Epithelial cell of esophagus (primary cell): Measurements from ENCODE around the gene CDKN2B-AS1.

Experiments used
- DNase-seq: peaks from one replicate; pipeline ENCODE4 v3.0.0; 2010; ENCODE audit warnings: low read depth
- H3K4me3 ChIP-seq: 2 replicates; pipeline ENCODE4 v1.5.1; 2011; ENCODE audit warnings: mild to moderate bottlenecking, low read length, control low read depth
- TF ChIP-seq, protein P1 (sequence below): IDR thresholded peaks from 2 replicates; pipeline ENCODE4 v1.5.1; 2011; ENCODE audit warnings: low read depth, mild to moderate bottlenecking, low read length, control low read depth, inconsistent platforms; ENCODE audit not compliant: insufficient read depth; ENCODE audit errors: missing control alignments

Gene CDKN2B-AS1

DNA sequence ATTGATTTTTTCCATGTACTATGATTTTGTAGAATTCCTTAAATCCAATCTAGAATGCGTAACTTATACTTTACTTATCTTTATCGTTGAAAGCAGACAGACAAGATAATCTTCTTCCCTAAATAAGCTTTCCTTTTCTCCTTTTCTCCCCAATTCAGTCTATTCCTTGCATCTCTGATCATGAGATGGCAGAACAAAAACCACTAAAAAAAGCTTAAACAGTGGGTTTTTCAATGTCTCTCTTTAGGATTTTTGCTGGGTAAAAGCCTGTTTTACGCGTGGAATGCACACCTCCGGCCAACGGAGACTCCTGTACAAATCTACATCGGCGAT lies 13.8 kb downstream of the CDKN2B-AS1 start:
- peak overlapping the region; percentile 92 for H3K4me3 ChIP-seq
- TF ChIP-seq, protein P1, sequence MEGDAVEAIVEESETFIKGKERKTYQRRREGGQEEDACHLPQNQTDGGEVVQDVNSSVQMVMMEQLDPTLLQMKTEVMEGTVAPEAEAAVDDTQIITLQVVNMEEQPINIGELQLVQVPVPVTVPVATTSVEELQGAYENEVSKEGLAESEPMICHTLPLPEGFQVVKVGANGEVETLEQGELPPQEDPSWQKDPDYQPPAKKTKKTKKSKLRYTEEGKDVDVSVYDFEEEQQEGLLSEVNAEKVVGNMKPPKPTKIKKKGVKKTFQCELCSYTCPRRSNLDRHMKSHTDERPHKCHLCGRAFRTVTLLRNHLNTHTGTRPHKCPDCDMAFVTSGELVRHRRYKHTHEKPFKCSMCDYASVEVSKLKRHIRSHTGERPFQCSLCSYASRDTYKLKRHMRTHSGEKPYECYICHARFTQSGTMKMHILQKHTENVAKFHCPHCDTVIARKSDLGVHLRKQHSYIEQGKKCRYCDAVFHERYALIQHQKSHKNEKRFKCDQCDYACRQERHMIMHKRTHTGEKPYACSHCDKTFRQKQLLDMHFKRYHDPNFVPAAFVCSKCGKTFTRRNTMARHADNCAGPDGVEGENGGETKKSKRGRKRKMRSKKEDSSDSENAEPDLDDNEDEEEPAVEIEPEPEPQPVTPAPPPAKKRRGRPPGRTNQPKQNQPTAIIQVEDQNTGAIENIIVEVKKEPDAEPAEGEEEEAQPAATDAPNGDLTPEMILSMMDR, result no peak
- DNase-seq, result no peak

DNA sequence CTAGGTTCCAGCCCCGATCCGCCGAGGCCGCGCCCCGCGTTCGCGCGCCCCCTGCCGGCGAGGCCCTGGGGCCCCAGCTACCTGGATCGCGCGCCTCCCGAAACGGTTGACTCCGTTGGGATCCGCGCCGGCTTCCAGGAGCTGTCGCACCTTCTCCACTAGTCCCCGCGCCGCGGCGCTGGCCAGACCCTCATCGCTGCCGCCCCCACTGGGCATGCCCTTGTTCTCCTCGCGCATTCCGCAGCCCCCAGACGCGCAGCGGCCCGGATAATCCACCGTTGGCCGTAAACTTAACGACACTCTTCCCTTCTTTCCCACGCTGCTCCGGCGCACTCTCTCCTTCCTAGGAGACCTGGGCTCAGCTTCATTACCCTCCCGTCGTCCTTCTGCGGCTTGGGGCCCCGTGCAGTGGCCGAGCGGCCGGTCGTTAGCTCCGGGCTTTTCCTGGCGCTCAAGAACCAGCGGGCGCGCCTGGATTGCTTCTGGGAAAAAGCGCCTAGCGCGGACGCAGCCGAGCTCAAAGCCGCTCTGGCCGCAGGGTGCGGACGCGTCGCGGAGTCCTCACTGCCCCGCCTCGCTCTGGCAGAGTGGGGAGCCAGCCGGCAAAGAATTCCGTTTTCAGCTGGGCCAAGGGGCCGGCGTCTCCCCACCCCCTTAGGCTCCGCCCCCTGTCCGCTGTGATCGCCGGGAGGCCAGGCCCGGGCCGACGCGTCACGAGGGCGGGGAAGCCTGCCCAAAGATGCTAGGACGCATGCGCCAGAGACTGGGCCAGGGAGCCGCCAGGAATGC lies 14.3 kb downstream of the CDKN2B-AS1 start, which contains the start of gene CDKN2B:
CDKN2B (minus strand) TSS at position 589 of the 789 bp plus-strand sequence; CDS start at position 237, 352 bp downstream.
- TF ChIP-seq, protein P1, result peak; percentile 47
- peak; percentile 96 for DNase-seq
- H3K4me3 ChIP-seq, result peak within 1 kb of the TSS; percentile 92

DNA sequence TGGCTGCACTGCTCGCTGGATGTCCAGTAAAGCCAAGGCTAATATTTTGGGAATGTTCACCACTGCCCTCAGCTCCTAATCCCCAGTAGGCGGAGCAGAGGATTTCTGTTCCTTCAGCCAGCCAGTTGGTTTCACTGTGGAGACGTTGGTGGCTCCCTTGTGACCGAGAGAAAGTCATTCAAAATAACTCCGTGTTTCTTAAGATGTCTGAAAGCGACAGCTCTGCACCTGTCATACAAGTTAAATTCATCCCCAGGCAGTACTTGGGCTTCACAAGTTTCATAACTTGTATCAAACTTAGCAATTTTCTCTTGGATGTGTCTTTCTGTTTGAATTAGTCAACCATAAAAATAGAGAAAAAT lies 14.9 kb downstream of the CDKN2B-AS1 start:
- TF ChIP-seq, protein P1, result no peak
- H3K4me3 ChIP-seq, result peak overlapping the region; percentile 92
- DNase-seq, result no peak

DNA sequence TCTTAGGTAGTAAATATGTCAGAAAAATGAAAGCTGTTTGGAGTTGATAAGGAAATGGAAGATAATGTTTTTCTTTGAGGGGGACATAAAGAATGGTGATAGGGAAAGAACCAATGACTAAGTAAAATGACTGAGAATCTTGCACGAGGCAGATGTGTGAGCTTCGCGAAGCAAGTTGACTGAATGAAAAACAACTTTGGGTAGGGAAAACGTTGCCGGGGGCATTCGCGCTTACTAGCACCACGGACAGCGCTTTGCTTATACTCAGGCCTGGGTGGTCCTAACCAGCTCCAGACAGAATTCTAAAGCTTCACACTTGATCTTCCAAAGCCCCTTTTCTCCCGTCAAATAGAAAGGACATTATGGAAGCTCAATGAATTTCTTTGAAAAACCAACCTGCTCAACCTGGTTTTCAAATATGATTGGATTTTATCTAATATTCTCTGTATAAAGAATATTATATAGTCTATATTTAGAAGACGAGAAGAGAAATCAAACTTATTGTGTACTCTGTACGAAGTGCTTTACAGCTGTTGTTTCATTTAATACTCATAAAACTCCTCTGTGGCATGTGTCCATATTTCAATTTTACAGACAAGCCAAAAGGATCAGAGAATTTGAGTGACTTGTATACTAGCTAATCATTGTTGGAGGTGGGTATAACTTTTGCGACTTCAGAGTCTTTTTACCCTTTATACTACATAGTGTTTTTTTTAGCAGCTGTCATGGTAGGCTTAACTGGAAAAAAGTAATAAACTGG lies 16.5 kb downstream of the CDKN2B-AS1 start:
- peak; percentile 48 for DNase-seq
- TF ChIP-seq, protein P1, result no peak

DNA sequence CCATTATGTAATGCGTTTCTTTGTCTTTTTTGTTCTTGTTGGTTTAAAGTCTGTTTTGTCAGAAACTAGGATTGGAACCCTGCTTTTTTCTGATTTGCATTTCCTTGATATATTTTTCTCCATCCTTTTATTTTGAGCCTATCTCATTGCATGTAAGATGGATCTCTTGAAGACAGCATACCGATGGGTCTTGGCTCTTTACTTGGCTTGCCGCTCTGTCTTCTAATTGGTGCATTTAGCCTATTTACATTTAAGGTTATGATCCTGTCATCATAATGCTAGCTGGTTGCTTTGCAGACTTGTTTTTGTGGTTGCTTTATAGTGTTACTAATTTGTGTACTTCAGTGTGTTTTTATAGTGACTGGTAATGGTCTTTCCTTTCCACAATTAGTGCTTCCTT lies 27.8 kb downstream of the CDKN2B-AS1 start:
- H3K4me3 ChIP-seq, result no peak overlapping the region
- TF ChIP-seq, protein P1, result no peak
- DNase-seq, result no peak

More for the DNA sequence above, 16.5 kb downstream of the CDKN2B-AS1 start:
- no peak overlapping the region for H3K4me3 ChIP-seq

DNA sequence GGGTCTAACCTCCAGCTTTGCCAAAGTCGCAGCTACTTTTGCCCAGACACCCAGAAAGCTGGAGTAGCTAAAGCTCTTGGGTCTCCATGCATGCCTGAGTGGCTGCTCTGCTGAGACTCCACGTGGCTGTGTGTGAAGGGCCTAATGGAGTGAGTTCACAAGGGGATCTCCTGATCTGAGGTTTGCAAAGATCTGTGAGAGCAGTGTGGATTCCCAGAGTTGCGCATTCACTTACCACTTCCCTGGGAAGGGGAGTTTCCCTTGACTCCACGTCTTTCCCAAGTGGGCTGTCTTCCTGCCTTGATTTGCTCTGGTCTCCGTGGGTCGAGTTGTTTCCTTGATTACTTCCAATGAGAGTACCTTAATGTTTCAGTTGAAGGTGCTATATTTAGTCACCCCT lies 32.1 kb downstream of the CDKN2B-AS1 start:
- no peak overlapping the region for H3K4me3 ChIP-seq
- DNase-seq, result no peak
- TF ChIP-seq, protein P1, result no peak
